ENCODE results near the gene NKAPD1. TPM values are rescaled to one million over a fixed set of nuclear protein-coding genes. Genes with fewer than 3 reads are reported as not detected.

Gene NKAPD1
- total and polyA plus RNA-seq, 2 of the 13 experiments (the other 11 are each of a cell fraction or from before 2014, with no cell fraction given): 11.2 to 22.5 TPM

DNA sequence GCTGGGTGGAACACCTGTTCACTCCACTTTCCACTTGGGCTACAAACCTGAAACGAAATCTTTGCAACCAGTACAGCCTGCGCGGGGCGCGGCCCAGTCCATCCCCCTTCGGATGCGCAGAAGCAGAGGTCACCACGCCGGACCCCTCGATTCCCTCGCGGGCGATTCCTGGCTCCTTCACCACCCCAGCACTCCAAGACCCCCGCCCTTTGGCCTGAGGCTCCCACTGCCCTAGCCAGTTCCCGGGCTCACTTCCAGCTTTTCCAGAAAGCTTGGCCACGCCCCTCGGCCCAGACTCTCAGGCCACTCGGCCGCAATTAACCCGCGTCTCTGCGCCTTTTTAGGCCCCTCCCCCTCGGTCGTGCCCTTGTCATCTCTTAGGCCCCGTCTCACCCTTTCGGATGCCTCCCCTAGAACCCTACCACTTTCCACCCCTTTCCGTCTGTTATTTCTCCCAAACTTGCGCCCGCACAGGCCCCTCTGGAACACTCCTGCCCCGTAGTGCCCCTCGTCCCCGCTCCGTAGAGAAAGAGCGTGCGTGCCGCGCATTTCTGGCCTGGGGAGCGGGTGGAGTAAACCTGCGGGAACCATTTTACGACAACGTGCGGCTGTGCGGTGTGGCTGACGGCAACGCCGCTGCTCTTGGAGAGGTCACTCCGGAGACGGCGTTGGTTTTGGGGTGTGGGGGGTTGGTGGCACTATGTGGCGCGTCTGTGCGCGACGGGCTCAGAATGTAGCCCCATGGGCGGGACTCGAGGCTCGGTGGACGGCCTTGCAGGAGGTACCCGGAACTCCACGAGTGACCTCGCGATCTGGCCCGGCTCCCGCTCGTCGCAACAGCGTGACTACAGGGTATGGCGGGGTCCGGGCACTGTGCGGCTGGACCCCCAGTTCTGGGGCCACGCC is 49.1 kb upstream of the NKAPD1 start, which contains the start of gene DLAT (continued):
- TF ChIP-seq, protein P1, sequence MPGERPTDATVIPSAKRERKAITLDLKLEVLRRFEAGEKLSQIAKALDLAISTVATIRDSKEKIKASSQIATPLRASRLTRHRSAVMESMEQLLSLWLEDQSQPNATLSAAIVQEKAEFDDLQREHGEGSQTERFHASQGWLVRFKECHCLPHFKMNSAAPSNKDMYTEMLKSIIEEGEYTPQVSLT (CRISPR knock-in tag; IDR thresholded peaks at IDR 0.05; ENCODE audit: borderline replicate concordance, low read depth): no peak
- TF ChIP-seq SETDB1 (CRISPR knock-in tag; IDR thresholded peaks at IDR 0.05; ENCODE audit: borderline replicate concordance) (no peak), ZNF546 (CRISPR knock-in tag; conservative IDR thresholded peaks at IDR 0.05) (peak; percentile 94), MYC (CRISPR knock-in tag; IDR thresholded peaks at IDR 0.05; ENCODE audit: borderline replicate concordance) (peak; percentile 95), MED8 (CRISPR knock-in tag; IDR thresholded peaks at IDR 0.05; ENCODE audit: insufficient replicate concordance) (peak; percentile 89), TCF7 (IDR thresholded peaks at IDR 0.05; ENCODE audit: low read depth) (no peak), ASH2L (IDR thresholded peaks at IDR 0.05; ENCODE audit: insufficient read length, low read depth, low read length) (peak; percentile 96), HOXA9 (CRISPR knock-in tag; IDR thresholded peaks at IDR 0.05; ENCODE audit: borderline replicate concordance) (peak; percentile 87), KMT2A (CRISPR knock-in tag; IDR thresholded peaks at IDR 0.05) (peak; percentile 93), SALL2 (CRISPR knock-in tag; IDR thresholded peaks at IDR 0.05) (peak; percentile 64), CCDC6 (CRISPR knock-in tag; IDR thresholded peaks at IDR 0.05) (peak; percentile 90), GATAD2A (CRISPR knock-in tag; IDR thresholded peaks at IDR 0.05) (peak; percentile 36; the same call in 1 of the 2 replicates), ZNF616 (CRISPR knock-in tag; IDR thresholded peaks at IDR 0.05; ENCODE audit: low read depth) (peak; percentile 37; the same call in 1 of the 2 replicates), ZNF224 (CRISPR knock-in tag; IDR thresholded peaks at IDR 0.05) (peak; percentile 87; the same call in 1 of the 2 replicates), TBP (CRISPR knock-in tag; IDR thresholded peaks at IDR 0.05) (0 out of 2 replicates have a peak, but pooled peaks have one; percentile 55), SP140L (CRISPR knock-in tag; IDR thresholded peaks at IDR 0.05; ENCODE audit: borderline replicate concordance) (peak; percentile 95), NFYB (CRISPR knock-in tag; IDR thresholded peaks at IDR 0.05) (peak; percentile 20; the same call in 1 of the 2 replicates)
- TF ChIP-seq, protein P2, sequence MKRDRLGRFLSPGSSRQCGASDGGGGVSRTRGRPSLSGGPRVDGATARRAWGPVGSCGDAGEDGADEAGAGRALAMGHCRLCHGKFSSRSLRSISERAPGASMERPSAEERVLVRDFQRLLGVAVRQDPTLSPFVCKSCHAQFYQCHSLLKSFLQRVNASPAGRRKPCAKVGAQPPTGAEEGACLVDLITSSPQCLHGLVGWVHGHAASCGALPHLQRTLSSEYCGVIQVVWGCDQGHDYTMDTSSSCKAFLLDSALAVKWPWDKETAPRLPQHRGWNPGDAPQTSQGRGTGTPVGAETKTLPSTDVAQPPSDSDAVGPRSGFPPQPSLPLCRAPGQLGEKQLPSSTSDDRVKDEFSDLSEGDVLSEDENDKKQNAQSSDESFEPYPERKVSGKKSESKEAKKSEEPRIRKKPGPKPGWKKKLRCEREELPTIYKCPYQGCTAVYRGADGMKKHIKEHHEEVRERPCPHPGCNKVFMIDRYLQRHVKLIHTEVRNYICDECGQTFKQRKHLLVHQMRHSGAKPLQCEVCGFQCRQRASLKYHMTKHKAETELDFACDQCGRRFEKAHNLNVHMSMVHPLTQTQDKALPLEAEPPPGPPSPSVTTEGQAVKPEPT (CRISPR knock-in tag; IDR thresholded peaks at IDR 0.05; ENCODE audit: low read depth): peak; percentile 87; the same call in 1 of the 2 replicates
- TF ChIP-seq, protein P3, sequence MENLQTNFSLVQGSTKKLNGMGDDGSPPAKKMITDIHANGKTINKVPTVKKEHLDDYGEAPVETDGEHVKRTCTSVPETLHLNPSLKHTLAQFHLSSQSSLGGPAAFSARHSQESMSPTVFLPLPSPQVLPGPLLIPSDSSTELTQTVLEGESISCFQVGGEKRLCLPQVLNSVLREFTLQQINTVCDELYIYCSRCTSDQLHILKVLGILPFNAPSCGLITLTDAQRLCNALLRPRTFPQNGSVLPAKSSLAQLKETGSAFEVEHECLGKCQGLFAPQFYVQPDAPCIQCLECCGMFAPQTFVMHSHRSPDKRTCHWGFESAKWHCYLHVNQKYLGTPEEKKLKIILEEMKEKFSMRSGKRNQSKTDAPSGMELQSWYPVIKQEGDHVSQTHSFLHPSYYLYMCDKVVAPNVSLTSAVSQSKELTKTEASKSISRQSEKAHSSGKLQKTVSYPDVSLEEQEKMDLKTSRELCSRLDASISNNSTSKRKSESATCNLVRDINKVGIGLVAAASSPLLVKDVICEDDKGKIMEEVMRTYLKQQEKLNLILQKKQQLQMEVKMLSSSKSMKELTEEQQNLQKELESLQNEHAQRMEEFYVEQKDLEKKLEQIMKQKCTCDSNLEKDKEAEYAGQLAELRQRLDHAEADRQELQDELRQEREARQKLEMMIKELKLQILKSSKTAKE (CRISPR knock-in tag; IDR thresholded peaks at IDR 0.05; ENCODE audit: borderline replicate concordance): 0 out of 2 replicates have a peak, but pooled peaks have one; percentile 6
- TF ChIP-seq, protein P4, sequence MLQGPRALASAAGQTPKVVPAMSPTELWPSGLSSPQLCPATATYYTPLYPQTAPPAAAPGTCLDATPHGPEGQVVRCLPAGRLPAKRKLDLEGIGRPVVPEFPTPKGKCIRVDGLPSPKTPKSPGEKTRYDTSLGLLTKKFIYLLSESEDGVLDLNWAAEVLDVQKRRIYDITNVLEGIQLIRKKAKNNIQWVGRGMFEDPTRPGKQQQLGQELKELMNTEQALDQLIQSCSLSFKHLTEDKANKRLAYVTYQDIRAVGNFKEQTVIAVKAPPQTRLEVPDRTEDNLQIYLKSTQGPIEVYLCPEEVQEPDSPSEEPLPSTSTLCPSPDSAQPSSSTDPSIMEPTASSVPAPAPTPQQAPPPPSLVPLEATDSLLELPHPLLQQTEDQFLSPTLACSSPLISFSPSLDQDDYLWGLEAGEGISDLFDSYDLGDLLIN (CRISPR knock-in tag; IDR thresholded peaks at IDR 0.05; ENCODE audit: borderline replicate concordance): peak; percentile 58; the same call in 1 of the 2 replicates
- TF ChIP-seq, protein P5, sequence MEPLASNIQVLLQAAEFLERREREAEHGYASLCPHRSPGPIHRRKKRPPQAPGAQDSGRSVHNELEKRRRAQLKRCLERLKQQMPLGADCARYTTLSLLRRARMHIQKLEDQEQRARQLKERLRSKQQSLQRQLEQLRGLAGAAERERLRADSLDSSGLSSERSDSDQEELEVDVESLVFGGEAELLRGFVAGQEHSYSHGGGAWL (CRISPR knock-in tag; IDR thresholded peaks at IDR 0.05): peak; percentile 67; the same call in 1 of the 2 replicates
